ENCODE data around the gene BMP7. TPM values are rescaled to one million over a fixed set of nuclear protein-coding genes. Genes with fewer than 3 reads are reported as not detected.
A peak's percentile ranks its signal among the peaks of the same experiment; 100 is the strongest.

The BMP7 gene
- total and polyA plus RNA-seq, 9 of the 15 experiments (the other 6 are each of a cell fraction or from before 2014, with no cell fraction given) = 0.18 TPM; not detected in 8

DNA sequence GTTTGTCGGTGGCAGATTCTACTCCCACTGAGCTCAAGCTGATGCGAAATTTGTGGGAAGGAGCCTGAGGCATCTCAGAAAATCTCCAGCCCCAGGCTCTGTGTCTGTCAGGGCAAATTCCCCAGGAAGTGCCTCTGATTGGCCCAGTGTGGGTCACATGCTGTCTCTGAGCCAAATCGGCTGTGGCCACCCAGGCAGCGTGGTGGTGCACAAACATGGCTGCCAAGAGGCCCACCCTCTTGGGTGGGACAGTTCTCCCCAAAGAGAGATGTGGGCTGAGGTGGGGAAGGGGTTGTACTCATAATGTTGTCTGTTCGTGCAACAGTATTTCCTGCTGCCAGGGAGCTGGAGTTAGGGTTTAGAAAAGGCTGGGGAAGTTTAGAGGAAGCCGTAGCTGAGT is 130.6 kb downstream of the BMP7 start:
- no TSS peak for BruUV-seq (replicated peaks)
- peak overlapping the region; percentile 63 for H2AFZ ChIP-seq (ENCODE audit: low read depth, low read length)
- peaks cover 44 to 54% of the 10 kb centered on the region in 2 experiments for H3K27me3 ChIP-seq (ENCODE audit: control insufficient read depth in 2 of 2, insufficient read depth in 2 of 2, low read length in 2 of 2)
- DNase-seq (ENCODE audit: extremely low read depth in 1 of 4, low spot score in 3 of 4) (peak; percentile 3 to 26 (median 21)), FAIRE-seq (no peak), ATAC-seq (peak; percentile 76)
- POLR2A ChIA-PET = interaction anchor here (0.6 kb wide), 2 partner anchors 51 to 83 kb away, joined by 3 to 4 read pairs; no protein-coding TSS in a partner anchor
- CTCF ChIA-PET (ENCODE audit: low intra/inter-chr PET ratio) = no interaction called here
- in situ Hi-C loops (cut with MboI) = no loop called here
- no peaks in the 10 kb centered on the region for H3K9me1 ChIP-seq (ENCODE audit: control insufficient read depth, insufficient read depth, low read length)
- intact Hi-C loops (cut with micrococcal nuclease) = no loop called here
- no peaks in the 10 kb centered on the region for H4K20me1 ChIP-seq (replicated peaks; ENCODE audit: control insufficient read depth, insufficient read depth, low read length)
- H3K4me3 ChIP-seq = no peak overlapping the region
- H3K4me2 ChIP-seq (ENCODE audit: insufficient read depth, low read length) = peak overlapping the region; percentile 60
- H3K4me1 ChIP-seq (replicated peaks in 1 of 2; ENCODE audit: control insufficient read depth in 2 of 2, insufficient read depth in 2 of 2, low read length in 2 of 2) = no peaks in the 10 kb centered on the region; a peak in 1 of 5 replicates
- no peaks in the 10 kb centered on the region for H3K9me3 ChIP-seq (replicated peaks; ENCODE audit: control insufficient read depth, insufficient read depth, low read depth, low read length)
- H3K79me2 ChIP-seq (ENCODE audit: control insufficient read depth, insufficient read depth, low read length) = no peaks in the 10 kb centered on the region
- H3K9ac ChIP-seq (ENCODE audit: insufficient read depth in 1 of 2, low read depth in 2 of 2, low read length in 2 of 2) = no peak overlapping the region
- H3K36me3 ChIP-seq (ENCODE audit: control insufficient read depth, insufficient read depth, low read length) = no peaks in the 10 kb centered on the region
- 5% methylated on average over 6 of the region's 6 CpGs for WGBS (ENCODE audit: insufficient coverage, low coverage, missing lambda C conversion rate)
- H3K27ac ChIP-seq (ENCODE audit: extremely low read depth, low read depth, low read length) = no peak overlapping the region
- no peak for TF ChIP-seq SIX5 (IDR thresholded peaks at IDR 0.05; ENCODE audit: borderline replicate concordance in 1 of 2, insufficient read depth in 1 of 2, low read depth in 1 of 2, low read length in 2 of 2)
- TF ChIP-seq, protein P1, sequence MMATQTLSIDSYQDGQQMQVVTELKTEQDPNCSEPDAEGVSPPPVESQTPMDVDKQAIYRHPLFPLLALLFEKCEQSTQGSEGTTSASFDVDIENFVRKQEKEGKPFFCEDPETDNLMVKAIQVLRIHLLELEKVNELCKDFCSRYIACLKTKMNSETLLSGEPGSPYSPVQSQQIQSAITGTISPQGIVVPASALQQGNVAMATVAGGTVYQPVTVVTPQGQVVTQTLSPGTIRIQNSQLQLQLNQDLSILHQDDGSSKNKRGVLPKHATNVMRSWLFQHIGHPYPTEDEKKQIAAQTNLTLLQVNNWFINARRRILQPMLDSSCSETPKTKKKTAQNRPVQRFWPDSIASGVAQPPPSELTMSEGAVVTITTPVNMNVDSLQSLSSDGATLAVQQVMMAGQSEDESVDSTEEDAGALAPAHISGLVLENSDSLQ (IDR thresholded peaks at IDR 0.05) = 0 out of 2 replicates have a peak, but pooled peaks have one; percentile 5
- no peak for TF ChIP-seq DIDO1 (tag; IDR thresholded peaks at IDR 0.05; ENCODE audit: low read depth)
- TF ChIP-seq SMAD2 (IDR thresholded peaks at IDR 0.05; ENCODE audit: low read depth, low read length) = no peak
- no peak for TF ChIP-seq SRSF7 (optimal IDR thresholded peaks at IDR 0.05; ENCODE audit: low read depth, low read length)
- no peak for TF ChIP-seq ZNF511 (CRISPR knock-in tag; IDR thresholded peaks at IDR 0.05)
- TF ChIP-seq YY1 (IDR thresholded peaks at IDR 0.05; ENCODE audit: borderline replicate concordance in 1 of 3, control insufficient read depth in 1 of 3, extremely low read depth in 1 of 3, insufficient read depth in 3 of 3, insufficient read length in 1 of 3, insufficient replicate concordance in 2 of 3, low read depth in 1 of 3, low read length in 2 of 3) = peak in 1 of 3 experiments; percentile 54
- no peak for TF ChIP-seq ZNF253 (CRISPR knock-in tag; conservative IDR thresholded peaks at IDR 0.05)
- peak; percentile 69 for TF ChIP-seq RAD51 (IDR thresholded peaks at IDR 0.05; ENCODE audit: borderline replicate concordance, low read depth)
- peak; percentile 26 for TF ChIP-seq NFYB (IDR thresholded peaks at IDR 0.05; ENCODE audit: extremely low read depth, insufficient read length)
- TF ChIP-seq SREBF2 (CRISPR knock-in tag; IDR thresholded peaks at IDR 0.05) = no peak
- TF ChIP-seq MEF2D (tag; conservative IDR thresholded peaks at IDR 0.05; ENCODE audit: low read depth) = no peak
- TF ChIP-seq, protein P2, sequence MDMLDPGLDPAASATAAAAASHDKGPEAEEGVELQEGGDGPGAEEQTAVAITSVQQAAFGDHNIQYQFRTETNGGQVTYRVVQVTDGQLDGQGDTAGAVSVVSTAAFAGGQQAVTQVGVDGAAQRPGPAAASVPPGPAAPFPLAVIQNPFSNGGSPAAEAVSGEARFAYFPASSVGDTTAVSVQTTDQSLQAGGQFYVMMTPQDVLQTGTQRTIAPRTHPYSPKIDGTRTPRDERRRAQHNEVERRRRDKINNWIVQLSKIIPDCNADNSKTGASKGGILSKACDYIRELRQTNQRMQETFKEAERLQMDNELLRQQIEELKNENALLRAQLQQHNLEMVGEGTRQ (CRISPR knock-in tag; IDR thresholded peaks at IDR 0.05) = peak; percentile 91
- TF ChIP-seq ELF1 (tag; IDR thresholded peaks at IDR 0.05) = peak; percentile 40; the same call in 1 of the 2 replicates
- no peak for TF ChIP-seq KLF1 (tag; IDR thresholded peaks at IDR 0.05)
- TF ChIP-seq USF1 (CRISPR knock-in tag; IDR thresholded peaks at IDR 0.05) = peak; percentile 67
- peak; percentile 83; the same call in 1 of the 2 replicates for TF ChIP-seq EHMT2 (IDR thresholded peaks at IDR 0.05)
- TF ChIP-seq ZBTB8A (IDR thresholded peaks at IDR 0.05; ENCODE audit: partially characterized antibody) = no peak

Measured in K562 (cell line).